ENCODE data around the gene SYPL2.
A peak's percentile ranks its signal among the peaks of the same experiment; 100 is the strongest.

The SYPL2 gene

DNA sequence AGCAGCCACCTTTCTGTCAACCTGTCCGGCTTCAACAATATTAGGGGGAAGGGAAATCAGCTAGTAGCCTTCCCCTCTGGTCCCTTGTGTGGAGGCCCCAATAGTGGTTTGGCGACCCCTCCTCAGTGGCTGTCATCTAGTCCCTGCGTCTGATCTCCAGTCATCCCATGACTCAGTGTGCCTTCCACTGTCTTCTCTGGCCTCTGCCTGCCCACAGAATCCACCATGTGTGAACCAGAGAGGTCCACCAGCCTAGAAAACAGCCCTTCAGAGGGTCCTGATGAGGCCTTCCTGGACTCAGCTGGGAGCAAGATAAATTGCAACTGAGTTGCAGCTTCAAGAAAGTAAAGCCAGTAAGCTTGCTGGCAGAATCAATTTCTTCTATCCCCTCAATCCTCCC, 13.6 kb downstream of the SYPL2 start:
- TF ChIP-seq, protein P1, sequence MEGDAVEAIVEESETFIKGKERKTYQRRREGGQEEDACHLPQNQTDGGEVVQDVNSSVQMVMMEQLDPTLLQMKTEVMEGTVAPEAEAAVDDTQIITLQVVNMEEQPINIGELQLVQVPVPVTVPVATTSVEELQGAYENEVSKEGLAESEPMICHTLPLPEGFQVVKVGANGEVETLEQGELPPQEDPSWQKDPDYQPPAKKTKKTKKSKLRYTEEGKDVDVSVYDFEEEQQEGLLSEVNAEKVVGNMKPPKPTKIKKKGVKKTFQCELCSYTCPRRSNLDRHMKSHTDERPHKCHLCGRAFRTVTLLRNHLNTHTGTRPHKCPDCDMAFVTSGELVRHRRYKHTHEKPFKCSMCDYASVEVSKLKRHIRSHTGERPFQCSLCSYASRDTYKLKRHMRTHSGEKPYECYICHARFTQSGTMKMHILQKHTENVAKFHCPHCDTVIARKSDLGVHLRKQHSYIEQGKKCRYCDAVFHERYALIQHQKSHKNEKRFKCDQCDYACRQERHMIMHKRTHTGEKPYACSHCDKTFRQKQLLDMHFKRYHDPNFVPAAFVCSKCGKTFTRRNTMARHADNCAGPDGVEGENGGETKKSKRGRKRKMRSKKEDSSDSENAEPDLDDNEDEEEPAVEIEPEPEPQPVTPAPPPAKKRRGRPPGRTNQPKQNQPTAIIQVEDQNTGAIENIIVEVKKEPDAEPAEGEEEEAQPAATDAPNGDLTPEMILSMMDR (IDR thresholded peaks at IDR 0.05; ENCODE audit: unreplicated experiment in 3 of 3): no peak
- no peaks in the 10 kb centered on the region for H3K9me3 Mint-ChIP-seq
- peaks cover 63% of the 10 kb centered on the region for H3K27me3 Mint-ChIP-seq (ENCODE audit: low read depth)
- H3K36me3 Mint-ChIP-seq (ENCODE audit: low read depth): no peaks in the 10 kb centered on the region
- peaks cover 8% of the 10 kb centered on the region for H3K4me1 Mint-ChIP-seq
- no peak overlapping the region for H3K27ac Mint-ChIP-seq
- H3K4me3 Mint-ChIP-seq: no peak overlapping the region

DNA sequence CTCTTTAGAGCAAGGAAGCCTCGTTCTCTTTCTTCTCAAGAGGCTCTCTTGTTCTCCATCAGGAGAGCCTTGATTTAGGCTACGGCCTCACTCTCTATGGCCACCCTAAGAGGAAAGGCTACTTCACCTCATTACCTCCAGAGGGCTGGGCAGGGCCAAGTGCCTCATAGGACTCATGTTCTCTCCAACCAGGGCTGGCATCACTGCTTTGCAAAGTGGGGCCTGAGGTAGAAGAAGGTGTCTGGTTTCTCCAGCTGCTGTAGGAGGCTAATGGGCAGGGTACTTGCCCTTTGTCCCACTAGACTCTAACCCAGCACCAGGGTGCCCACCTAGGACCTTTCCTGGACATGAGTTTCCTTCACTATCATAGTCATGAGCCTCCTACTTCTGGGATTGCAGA, 15.3 kb downstream of the SYPL2 start:
- TF ChIP-seq, protein P1 (IDR thresholded peaks at IDR 0.05; ENCODE audit: unreplicated experiment in 3 of 3): no peak
- Mint-ChIP-seq H3K4me1 (peaks cover 21% of the 10 kb centered on the region), H3K4me3 (no peak overlapping the region), H3K27ac (no peak overlapping the region), H3K27me3 (ENCODE audit: low read depth) (peaks cover 49% of the 10 kb centered on the region), H3K9me3 (no peaks in the 10 kb centered on the region), H3K36me3 (ENCODE audit: low read depth) (peaks cover 11% of the 10 kb centered on the region)

DNA sequence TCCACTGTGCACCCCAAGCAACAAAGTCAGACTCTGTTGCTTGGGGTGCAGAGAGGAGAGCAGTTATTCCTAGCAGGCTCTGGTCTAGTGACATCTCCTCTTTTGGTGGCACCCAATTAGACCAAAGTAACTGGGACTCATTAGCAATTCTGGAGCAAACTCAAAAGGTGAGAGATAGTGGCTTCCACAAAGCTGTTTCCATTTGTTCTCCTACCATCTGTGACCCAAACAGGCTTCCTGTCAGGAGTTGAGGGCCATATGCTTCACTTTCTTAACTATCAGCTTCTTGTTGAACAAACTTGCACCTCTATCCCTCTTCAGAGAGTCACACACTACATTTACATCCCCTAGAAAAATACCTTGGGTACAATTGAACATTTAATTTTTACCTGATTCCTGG, 15.9 kb downstream of the SYPL2 start:
- peaks cover 43% of the 10 kb centered on the region for H3K27me3 Mint-ChIP-seq (ENCODE audit: low read depth)
- no peaks in the 10 kb centered on the region for H3K9me3 Mint-ChIP-seq
- TF ChIP-seq, protein P1 (IDR thresholded peaks at IDR 0.05; ENCODE audit: unreplicated experiment in 3 of 3): no peak
- H3K4me1 Mint-ChIP-seq: peaks cover 22% of the 10 kb centered on the region
- peaks cover 12% of the 10 kb centered on the region for H3K36me3 Mint-ChIP-seq (ENCODE audit: low read depth)
- H3K27ac Mint-ChIP-seq: no peak overlapping the region
- peak overlapping the region; percentile 23 to 90 (median 41) for H3K4me3 Mint-ChIP-seq

DNA sequence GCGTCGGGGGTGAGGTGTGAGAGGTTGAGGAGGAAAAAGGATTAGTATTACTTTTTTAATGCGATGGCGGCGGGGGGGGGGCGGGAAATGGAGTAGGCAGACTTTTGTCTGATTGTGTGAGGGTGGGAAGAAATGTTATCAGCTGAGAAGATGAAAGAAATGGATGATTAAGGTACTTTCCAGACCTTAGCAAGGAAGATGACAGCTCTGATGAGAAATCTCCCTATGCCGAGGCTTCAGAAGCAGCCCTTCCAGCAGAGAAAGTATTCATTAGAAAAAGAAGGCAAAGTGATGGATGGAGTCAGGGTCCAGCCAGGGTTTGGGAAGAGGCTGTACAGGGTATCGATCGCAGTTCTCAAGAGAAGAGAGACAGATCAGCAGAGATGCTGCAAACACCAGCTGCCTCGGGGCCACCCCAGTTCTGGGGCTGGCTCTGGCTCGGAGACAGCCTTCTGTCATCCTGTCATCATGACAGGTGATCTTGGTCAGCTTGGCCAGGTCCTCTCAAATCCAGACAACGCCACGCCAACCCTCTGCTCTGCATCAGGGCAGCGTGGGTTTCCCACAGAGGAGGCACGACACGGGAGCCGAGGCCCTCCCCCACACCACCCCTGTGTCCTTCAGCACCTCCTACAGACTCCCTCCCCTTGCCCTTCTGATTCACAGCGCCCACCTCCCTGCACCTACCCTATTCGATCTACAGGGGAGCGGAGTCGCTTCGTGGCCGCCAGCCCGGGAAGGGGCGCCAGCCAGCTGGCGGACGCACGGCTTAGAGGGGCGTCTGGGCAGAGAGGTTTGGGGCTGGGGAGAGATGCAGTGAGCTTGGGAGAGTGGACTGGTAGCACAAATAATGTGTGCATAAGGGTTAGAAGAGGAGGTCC, 16.7 kb downstream of the SYPL2 start:
- Mint-ChIP-seq H3K4me1 (peaks cover 25% of the 10 kb centered on the region), H3K9me3 (no peaks in the 10 kb centered on the region), H3K27me3 (ENCODE audit: low read depth) (peaks cover 38% of the 10 kb centered on the region), H3K4me3 (peak overlapping the region; percentile 90 to 98 (median 94)), H3K27ac (peak overlapping the region; percentile 46 to 90 (median 81)), H3K36me3 (ENCODE audit: low read depth) (peaks cover 12% of the 10 kb centered on the region)
- TF ChIP-seq, protein P1 (IDR thresholded peaks at IDR 0.05; ENCODE audit: unreplicated experiment in 3 of 3): peak in 2 of 3 experiments; percentile 8 to 9

DNA sequence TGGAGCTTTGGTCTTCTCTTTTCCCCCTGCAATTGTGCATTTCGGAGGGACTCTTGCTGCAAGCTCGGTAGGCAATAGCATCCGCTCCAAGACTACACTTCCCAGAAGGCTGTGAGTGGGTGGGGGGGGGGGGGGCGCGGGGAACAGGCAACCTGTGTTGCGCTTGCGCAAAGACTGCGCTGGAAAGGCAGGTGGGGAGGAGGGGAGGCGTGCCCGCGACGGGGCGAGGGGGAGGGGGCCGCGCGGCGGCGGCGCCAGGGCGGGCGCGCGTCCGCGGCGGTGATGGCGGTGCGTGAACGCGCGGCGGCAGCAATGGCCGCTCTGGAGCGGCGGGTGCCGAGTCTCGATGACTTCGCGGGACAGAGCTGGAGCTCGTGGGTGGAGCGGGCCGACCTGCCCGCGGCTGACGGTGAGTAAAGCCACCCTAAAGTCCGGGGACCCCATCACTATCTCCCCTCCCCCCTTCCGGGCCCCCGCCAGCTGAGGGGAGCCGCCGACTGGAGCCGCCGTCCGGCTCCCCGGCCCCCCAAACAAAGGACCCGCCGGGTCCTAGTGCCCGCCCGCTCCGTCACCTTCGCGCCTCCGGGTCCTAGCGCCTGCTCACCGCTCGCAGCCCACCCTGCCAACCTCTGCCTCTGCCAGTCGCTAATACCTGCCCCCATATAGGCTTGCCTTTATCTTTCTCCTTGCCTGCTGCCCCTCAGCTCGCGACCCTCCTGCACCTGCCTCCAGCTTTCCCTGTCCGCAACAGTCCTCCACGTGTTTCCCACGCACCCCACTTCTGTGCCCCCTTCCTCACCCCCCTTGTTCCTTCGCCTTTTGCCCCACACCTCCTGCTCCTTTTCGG, 17.5 kb downstream of the SYPL2 start, which contains the start of gene ATXN7L2:
ATXN7L2 (plus strand) TSS at position 234 of the 847 bp plus-strand sequence; CDS start at position 283, 49 bp downstream.
- Mint-ChIP-seq H3K4me1 (peaks cover 25% of the 10 kb centered on the region), H3K27me3 (ENCODE audit: low read depth) (peaks cover 29% of the 10 kb centered on the region), H3K9me3 (no peaks in the 10 kb centered on the region), H3K4me3 (peak within 1 kb of the TSS; percentile 92 to 98 (median 94)), H3K36me3 (ENCODE audit: low read depth) (peaks cover 15% of the 10 kb centered on the region), H3K27ac (peak within 1 kb of the TSS; percentile 87 to 97 (median 90))
- TF ChIP-seq, protein P1 (IDR thresholded peaks at IDR 0.05; ENCODE audit: unreplicated experiment in 3 of 3): no peak
